Prostate gland (tissue), 2 donors: ENCODE data around the gene EIF1B.

Source experiments
- CTCF ChIP-seq, 4 experiments: fragments of 200-600 bp in 2 of 4; fragments of 450-650 bp in 2 of 4; sonication (generic) in 2 of 4; IDR thresholded peaks; 1 replicate in 3 of 4; 2 replicates in 1 of 4; pipeline ENCODE4 v1.5.1; 2016 to 2019; ENCODE audit warnings: antibody characterized with exemption in 4 of 4, mild to moderate bottlenecking in 2 of 4, moderate library complexity in 2 of 4
- POLR2AphosphoS5 ChIP-seq: sonication (generic); formaldehyde crosslinking; IDR thresholded peaks from one replicate; pipeline ENCODE4 v1.6.1; 2017; ENCODE audit warnings: antibody characterized with exemption

GRCh38 chr3:40308725-40309417 lies 636 bp upstream of the EIF1B start:
- TF ChIP-seq CTCF (IDR thresholded peaks at IDR 0.05) (no peak), POLR2AphosphoS5 (no peak)
